K562 (cell line): ENCODE measurements around the gene SCAF11. TPM values are rescaled to one million over a fixed set of nuclear protein-coding genes. Genes with fewer than 3 reads are reported as not detected.

ENCODE experiments used
- ATAC-seq: fragments of 200-7000 bp; cut with Tn5 transposase; 3 replicates; pipeline ENCODE4 v1.9.1; 2020; ENCODE audit warnings: moderate library complexity
- BruUV-seq: library from RNA; stranded (reverse); fragments of 400-500 nt; replicated peaks from 2 replicates; lab custom pipeline; 2021; lab: Mats Ljungman, UMichigan
- CTCF ChIA-PET: fragments of 300-600 bp; formaldehyde crosslinking; extraction: SDS; loops from one replicate; lab custom pipeline; 2021; ENCODE audit warnings: low intra/inter-chr PET ratio; lab: Yijun Ruan, JAX
- POLR2A ChIA-PET: fragments of 300-600, 350-650 bp; sonication (Branson Sonifier 250); formaldehyde crosslinking; extraction: SDS; loops from one replicate; lab custom pipeline; 2021; ENCODE audit warnings: antibody characterized with exemption, inconsistent platforms; lab: Yijun Ruan, JAX
- DNase-seq, 4 experiments: peaks; one replicate each; pipeline versions ENCODE4 v3.0.0 to v3.0.0-alpha.2; 2011 to 2018; ENCODE audit warnings: low spot score in 3 of 4, mixed read lengths in 3 of 4; ENCODE audit errors: extremely low read depth in 1 of 4
- FAIRE-seq: peaks from 2 replicates; lab custom pipeline; 2011; peaks lifted over from hg19 to GRCh38; lab: Jason Lieb, UNC
- H2AFZ ChIP-seq: 2 replicates; pipeline ENCODE4 v1.6.0; 2011; ENCODE audit warnings: low read depth, low read length, control low read depth, inconsistent platforms
- H3K27ac ChIP-seq: fragments of 200-600 bp; 3 replicates; pipeline ENCODE4 v1.8.0; 2011; ENCODE audit warnings: low read depth, mild to moderate bottlenecking, control low read depth, inconsistent platforms, low read length, moderate library complexity, mixed read lengths; ENCODE audit errors: extremely low read depth
- H3K27me3 ChIP-seq, 2 experiments: fragments of 300-600 bp in 1 of 2; 2 replicates in 1 of 2; 3 replicates in 1 of 2; pipeline versions ENCODE4 v1.6.0 to v1.8.0; 2011; ENCODE audit warnings: inconsistent platforms in 2 of 2, low read length in 2 of 2, mild to moderate bottlenecking in 1 of 2, mixed read lengths in 1 of 2, moderate library complexity in 1 of 2; ENCODE audit not compliant: control insufficient read depth in 2 of 2, insufficient read depth in 2 of 2
- H3K36me3 ChIP-seq: fragments of 300-600 bp; 3 replicates; pipeline ENCODE4 v1.8.0; 2011; ENCODE audit warnings: mild to moderate bottlenecking, low read length, inconsistent platforms; ENCODE audit not compliant: control insufficient read depth, insufficient read depth
- H3K4me1 ChIP-seq, 2 experiments: fragments of 200-600 bp in 1 of 2; replicated peaks in 1 of 2; 2 replicates in 1 of 2; 3 replicates in 1 of 2; pipeline versions ENCODE4 v1.5.1 to v1.8.0; 2011; ENCODE audit warnings: inconsistent platforms in 2 of 2, low read length in 2 of 2, mild to moderate bottlenecking in 1 of 2, mixed read lengths in 1 of 2, moderate library complexity in 1 of 2; ENCODE audit not compliant: control insufficient read depth in 2 of 2, insufficient read depth in 2 of 2
- H3K4me2 ChIP-seq: 2 replicates; pipeline ENCODE4 v1.6.1; 2011; ENCODE audit warnings: low read length, control low read depth, inconsistent platforms, mixed read lengths; ENCODE audit not compliant: insufficient read depth
- H3K4me3 ChIP-seq: fragments of 200-600 bp; sonication (generic), shearing (Covaris generic); 2 replicates; pipeline ENCODE4 v1.5.1; 2016; ENCODE audit warnings: control low read depth, inconsistent platforms
- H3K79me2 ChIP-seq: fragments of 200-600 bp; 3 replicates; pipeline ENCODE4 v1.8.0; 2011; ENCODE audit warnings: low read length, inconsistent platforms; ENCODE audit not compliant: control insufficient read depth, insufficient read depth
- H3K9ac ChIP-seq, 2 experiments: 2 replicates each; pipeline versions ENCODE4 v1.6.0 to v1.6.1; 2011; ENCODE audit warnings: low read depth in 2 of 2, low read length in 2 of 2, control low read depth in 1 of 2, inconsistent platforms in 1 of 2, mild to moderate bottlenecking in 1 of 2, mixed read lengths in 1 of 2; ENCODE audit not compliant: insufficient read depth in 1 of 2
- H3K9me1 ChIP-seq: one replicate; pipeline ENCODE4 v1.6.0; 2011; ENCODE audit warnings: inconsistent platforms, mild to moderate bottlenecking, low read length, moderate library complexity; ENCODE audit not compliant: control insufficient read depth, insufficient read depth
- H3K9me3 ChIP-seq: replicated peaks from 2 replicates; pipeline ENCODE4 v1.5.1; 2011; ENCODE audit warnings: low read depth, low read length, inconsistent platforms; ENCODE audit not compliant: control insufficient read depth, insufficient read depth
- H4K20me1 ChIP-seq: replicated peaks from 2 replicates; pipeline ENCODE4 v1.6.1; 2011; ENCODE audit warnings: low read length, inconsistent platforms, mixed read lengths; ENCODE audit not compliant: control insufficient read depth, insufficient read depth
- BACH1 ChIP-seq: fragments of 200-800 bp; sonication (Bioruptor generic); IDR thresholded peaks from 2 replicates; pipeline ENCODE4 v1.6.1; 2016; ENCODE audit warnings: missing genetic modification characterization, missing compliant biosample characterization
- CBX8 ChIP-seq: fragments of 200-600 bp; sonication (generic); IDR thresholded peaks from 2 replicates; pipeline ENCODE4 v1.6.1; 2012; ENCODE audit warnings: borderline replicate concordance, mixed run types, low read depth, mild to moderate bottlenecking, moderate library complexity, mixed read lengths, low read length, control low read depth, inconsistent platforms; ENCODE audit not compliant: poor library complexity, severe bottlenecking; ENCODE audit errors: extremely low read depth
- ESRRB ChIP-seq: fragments of 250-450 bp; sonication (Bioruptor Pico); IDR thresholded peaks from 2 replicates; pipeline ENCODE4 v1.5.0; 2020; ENCODE audit warnings: mild to moderate bottlenecking, moderate library complexity, borderline replicate concordance
- RFX1 ChIP-seq: fragments of 450-650 bp; IDR thresholded peaks from 2 replicates; pipeline ENCODE4 v1.6.1; 2016; ENCODE audit warnings: mild to moderate bottlenecking, moderate library complexity
- TCF3 ChIP-seq: sonication (generic); formaldehyde crosslinking; IDR thresholded peaks from 2 replicates; pipeline ENCODE4 v1.4.0; 2020; ENCODE audit warnings: mild to moderate bottlenecking, missing genetic modification reagents
- ZNF79 ChIP-seq: fragments of 250-450 bp; sonication (Bioruptor Pico); IDR thresholded peaks from 2 replicates; pipeline ENCODE4 v1.4.0; 2020; ENCODE audit warnings: low read depth, mild to moderate bottlenecking, moderate library complexity
- ZSCAN29 ChIP-seq: fragments of 450-650 bp; IDR thresholded peaks from 2 replicates; pipeline ENCODE4 v1.6.1; 2017
- ZZZ3 ChIP-seq: fragments of 450-650 bp; IDR thresholded peaks from 2 replicates; pipeline ENCODE4 v1.6.1; 2016; ENCODE audit warnings: antibody characterized with exemption, mild to moderate bottlenecking, moderate library complexity
- WGBS: fragments of 100-300 bp; shearing (Covaris generic); methylation state at CpG from one replicate; pipeline ENCODE4 v1.1.6; 2016; ENCODE audit warnings: low coverage, mixed read lengths; ENCODE audit not compliant: insufficient coverage; ENCODE audit errors: missing lambda C conversion rate; 5-methylcytosine and 5-hydroxymethylcytosine counted together
- in situ Hi-C: fragments of 300-500 bp; cut with MboI; formaldehyde crosslinking; loops from 4 replicates; pipeline ENCODE4 v1.15.0; 2018; ENCODE audit warnings: inconsistent platforms, mixed read lengths
- intact Hi-C: fragments of 100-400 bp; cut with micrococcal nuclease; formaldehyde crosslinking; loops from 2 replicates; pipeline ENCODE4 v1.14.2; 2022
- polyA plus RNA-seq, 8 experiments: library from polyadenylated mRNA; depleted of rRNA in 4 of 8; stranded (reverse) in 5 of 8; unstranded in 3 of 8; fragments of >200 nt; fragmentation: Nextera tagmentation in 2 of 8; fragmentation: Illumina TruSeq in 1 of 8; extraction: Ambion mirVana in 2 of 8; extraction: Trizol in 1 of 8; gene quantifications; 2 replicates each; pipeline versions ENCODE4 v1.2.1 to v1.2.3, GENCODE V29; 2011 to 2014; ENCODE audit warnings: inconsistent platforms in 1 of 8, missing spikeins in 1 of 8
- total RNA-seq, 7 experiments: library from RNA; depleted of rRNA in 6 of 7; stranded (reverse); fragments of >200 nt in 6 of 7; fragmentation: Illumina TruSeq in 2 of 7; extraction: Trizol in 2 of 7; gene quantifications; 2 replicates each; pipeline versions ENCODE4 v1.2.1 to v1.2.3, GENCODE V29; 2011 to 2021; ENCODE audit warnings: low replicate concordance in 1 of 7
- TF ChIP-seq, protein P1 (sequence below): sonication (generic); formaldehyde crosslinking; IDR thresholded peaks from 2 replicates; pipeline ENCODE4 v1.9.0; 2022; ENCODE audit warnings: mild to moderate bottlenecking, missing genetic modification reagents
- TF ChIP-seq, protein P2 (sequence below), 2 experiments: fragments of 450-650 bp in 1 of 2; sonication (generic) in 1 of 2; formaldehyde crosslinking; conservative IDR thresholded peaks; 2 replicates each; pipeline versions ENCODE4 v1.4.0 to v1.8.1; 2020 to 2022; ENCODE audit warnings: mild to moderate bottlenecking in 1 of 2, missing genetic modification reagents in 1 of 2

Gene SCAF11
- total and polyA plus RNA-seq, 9 of the 15 experiments (the other 6 are each of a cell fraction or from before 2014, with no cell fraction given) = 30.4 to 119 (median 80.0) TPM

DNA sequence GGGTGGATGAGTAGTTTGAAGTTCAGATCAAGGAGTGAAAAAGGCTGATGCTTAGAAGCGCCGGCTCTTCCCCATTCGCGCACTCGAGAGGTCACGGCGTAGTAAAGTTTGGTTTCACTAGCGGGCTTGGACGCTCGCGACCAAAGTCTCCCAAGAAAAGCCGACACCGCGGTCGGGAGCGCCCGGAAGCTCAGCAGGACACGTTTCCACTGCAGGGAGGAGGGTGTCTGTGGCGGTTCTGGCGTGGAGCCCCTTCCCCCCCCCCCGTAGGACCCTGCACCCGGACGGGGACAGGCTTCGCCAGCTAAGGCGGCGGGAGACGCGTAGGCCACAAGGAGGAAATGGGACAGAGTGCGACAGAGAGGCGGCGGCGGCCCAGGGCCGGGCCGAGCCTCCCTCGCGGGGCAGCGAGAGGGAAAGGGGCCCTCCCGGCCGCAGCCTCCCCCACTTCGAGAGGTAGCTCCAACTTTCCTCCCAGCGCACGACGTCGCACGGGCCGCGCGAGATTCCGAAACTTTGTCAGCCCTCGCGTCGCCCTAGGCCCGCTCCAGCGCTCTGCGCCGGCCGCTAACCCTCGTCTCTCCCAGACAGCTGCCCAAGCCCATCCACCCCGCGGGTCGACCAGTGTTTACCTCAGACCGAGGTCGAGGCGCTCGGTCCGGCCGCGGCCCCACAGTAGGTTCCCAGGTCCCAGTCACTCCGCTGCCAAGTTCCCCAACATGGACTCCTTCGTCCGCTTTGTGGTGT lies 480 bp downstream of the SCAF11 start (continued):
- TF ChIP-seq ZZZ3 (no peak), RFX1 (no peak), TCF3 (CRISPR knock-in tag) (0 out of 2 replicates have a peak, but pooled peaks have one; percentile 8), ESRRB (CRISPR knock-in tag) (no peak), ZNF79 (no peak)
- TF ChIP-seq, protein P1, sequence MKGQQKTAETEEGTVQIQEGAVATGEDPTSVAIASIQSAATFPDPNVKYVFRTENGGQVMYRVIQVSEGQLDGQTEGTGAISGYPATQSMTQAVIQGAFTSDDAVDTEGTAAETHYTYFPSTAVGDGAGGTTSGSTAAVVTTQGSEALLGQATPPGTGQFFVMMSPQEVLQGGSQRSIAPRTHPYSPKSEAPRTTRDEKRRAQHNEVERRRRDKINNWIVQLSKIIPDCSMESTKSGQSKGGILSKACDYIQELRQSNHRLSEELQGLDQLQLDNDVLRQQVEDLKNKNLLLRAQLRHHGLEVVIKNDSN (CRISPR knock-in tag) = no peak
- TF ChIP-seq, all 486 proteins: peak for 56

DNA sequence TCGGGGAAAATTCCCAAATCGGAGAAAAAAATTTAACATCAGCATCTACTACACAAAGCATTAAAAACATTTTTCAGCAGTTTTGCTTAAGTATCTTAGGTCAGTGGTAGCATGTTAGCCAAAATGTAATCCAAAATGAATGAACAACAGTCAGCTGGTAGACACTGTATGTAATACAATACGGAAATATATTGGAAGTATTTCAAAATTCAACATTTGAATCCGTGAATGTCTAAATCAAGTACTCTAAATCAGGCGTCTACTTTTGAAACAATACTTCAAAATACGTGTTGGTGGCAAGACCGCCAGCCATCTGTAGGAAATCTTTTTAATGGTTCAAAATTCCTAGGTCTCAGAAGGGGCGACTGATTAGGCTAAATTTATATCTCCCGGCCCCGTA lies 1.1 kb downstream of the SCAF11 start:
- 1% methylated on average over 10 of the region's 10 CpGs for WGBS
- peaks cover 32% of the 10 kb centered on the region for H3K36me3 ChIP-seq
- H3K4me1 ChIP-seq = peaks cover 8 to 16% of the 10 kb centered on the region in 2 experiments
- DNase-seq = no peak
- intact Hi-C loops = no loop called here
- no peaks in the 10 kb centered on the region; the same call in 1 of the 2 replicates for H4K20me1 ChIP-seq
- H3K4me3 ChIP-seq = peak overlapping the region; percentile 87
- H3K9me3 ChIP-seq = no peaks in the 10 kb centered on the region
- H2AFZ ChIP-seq = peak overlapping the region; percentile 86
- H3K9me1 ChIP-seq = no peaks in the 10 kb centered on the region
- peak overlapping the region; percentile 90 for H3K4me2 ChIP-seq
- ChIA-PET CTCF (no interaction called here), POLR2A (interaction anchor here (0.9 to 2.0 kb wide), 3 partner anchors 11 to 368 kb away, joined by 3 to 10 read pairs (median 3); no protein-coding TSS in a partner anchor)
- ATAC-seq = no peak
- FAIRE-seq = no peak
- H3K79me2 ChIP-seq = peaks cover 68% of the 10 kb centered on the region
- peak overlapping the region; percentile 96 to 98 for H3K9ac ChIP-seq
- in situ Hi-C loops = no loop called here
- BruUV-seq = no TSS peak
- no peaks in the 10 kb centered on the region for H3K27me3 ChIP-seq
- H3K27ac ChIP-seq = peak overlapping the region; percentile 97
- TF ChIP-seq, protein P2, sequence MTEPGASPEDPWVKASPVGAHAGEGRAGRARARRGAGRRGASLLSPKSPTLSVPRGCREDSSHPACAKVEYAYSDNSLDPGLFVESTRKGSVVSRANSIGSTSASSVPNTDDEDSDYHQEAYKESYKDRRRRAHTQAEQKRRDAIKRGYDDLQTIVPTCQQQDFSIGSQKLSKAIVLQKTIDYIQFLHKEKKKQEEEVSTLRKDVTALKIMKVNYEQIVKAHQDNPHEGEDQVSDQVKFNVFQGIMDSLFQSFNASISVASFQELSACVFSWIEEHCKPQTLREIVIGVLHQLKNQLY (CRISPR knock-in tag; conservative IDR thresholded peaks at IDR 0.05) = no peak
- TF ChIP-seq ZSCAN29 = no peak
- TF ChIP-seq BACH1 (tag) = 0 out of 2 replicates have a peak, but pooled peaks have one; percentile 18
- TF ChIP-seq CBX8 = no peak
